H9 (cell line): Measurements from ENCODE around the gene SPRR2B. TPM values are rescaled to one million over a fixed set of nuclear protein-coding genes. Genes with fewer than 3 reads are reported as not detected.

Source experiments
- DNase-seq: peaks from one replicate; pipeline ENCODE4 v3.0.0-alpha.2; 2017
- H2AFZ ChIP-seq: one replicate; pipeline ENCODE4 v1.6.1; 2013; ENCODE audit warnings: mild to moderate bottlenecking, low read length, control low read depth, moderate library complexity
- H2AK5ac ChIP-seq: 2 replicates; pipeline ENCODE4 v1.6.1; 2013; ENCODE audit warnings: low read length, control low read depth, mixed read lengths; ENCODE audit not compliant: insufficient read length
- H2BK120ac ChIP-seq: one replicate; pipeline ENCODE4 v1.6.1; 2013; ENCODE audit warnings: low read depth, mild to moderate bottlenecking, low read length, control low read depth, inconsistent platforms; ENCODE audit not compliant: poor library complexity, severe bottlenecking
- H2BK12ac ChIP-seq: 2 replicates; pipeline ENCODE4 v1.6.1; 2013; ENCODE audit warnings: low read length, control low read depth, mixed read lengths, low read depth; ENCODE audit not compliant: insufficient read length
- H2BK15ac ChIP-seq: 2 replicates; pipeline ENCODE4 v1.6.1; 2013; ENCODE audit warnings: low read depth, low read length, control low read depth
- H2BK20ac ChIP-seq: one replicate; pipeline ENCODE4 v1.6.1; 2013; ENCODE audit warnings: low read depth, mild to moderate bottlenecking, low read length, control low read depth, inconsistent platforms; ENCODE audit not compliant: poor library complexity, severe bottlenecking
- H2BK5ac ChIP-seq: 2 replicates; pipeline ENCODE4 v1.6.1; 2013; ENCODE audit warnings: low read length, control low read depth, mixed read lengths; ENCODE audit not compliant: insufficient read length
- H3K14ac ChIP-seq: 2 replicates; pipeline ENCODE4 v1.6.1; 2013; ENCODE audit warnings: low read length, control low read depth; ENCODE audit not compliant: insufficient read depth
- H3K18ac ChIP-seq: 2 replicates; pipeline ENCODE4 v1.6.1; 2013; ENCODE audit warnings: low read depth, mild to moderate bottlenecking, mixed read lengths, low read length, control low read depth; ENCODE audit not compliant: insufficient read length
- H3K23ac ChIP-seq: 2 replicates; pipeline ENCODE4 v1.6.1; 2013; ENCODE audit warnings: low read length, control low read depth, mixed read lengths, low read depth; ENCODE audit not compliant: insufficient read length
- H3K23me2 ChIP-seq: 2 replicates; pipeline ENCODE4 v1.6.1; 2013; ENCODE audit warnings: low read depth, mild to moderate bottlenecking, mixed read lengths, low read length, control low read depth; ENCODE audit not compliant: insufficient read length, poor library complexity, severe bottlenecking
- H3K27ac ChIP-seq: 2 replicates; pipeline ENCODE4 v1.5.1; 2013; ENCODE audit warnings: low read length, control low read depth, mixed read lengths, low read depth; ENCODE audit not compliant: insufficient read length
- H3K27me3 ChIP-seq: 2 replicates; pipeline ENCODE4 v1.6.1; 2013; ENCODE audit warnings: low read length, control low read depth, inconsistent platforms; ENCODE audit not compliant: insufficient read depth
- H3K4ac ChIP-seq: 2 replicates; pipeline ENCODE4 v1.6.1; 2013; ENCODE audit warnings: low read depth, mild to moderate bottlenecking, control low read depth, inconsistent platforms, low read length, moderate library complexity
- H3K4me1 ChIP-seq: 2 replicates; pipeline ENCODE4 v1.6.1; 2013; ENCODE audit warnings: low read length, control low read depth, inconsistent platforms; ENCODE audit not compliant: insufficient read depth
- H3K4me2 ChIP-seq: 2 replicates; pipeline ENCODE4 v1.6.1; 2013; ENCODE audit warnings: low read length, control low read depth, mixed read lengths; ENCODE audit not compliant: insufficient read length, insufficient read depth
- H3K56ac ChIP-seq: 2 replicates; pipeline ENCODE4 v1.6.1; 2013; ENCODE audit warnings: low read depth, mild to moderate bottlenecking, mixed read lengths, low read length, control low read depth; ENCODE audit not compliant: insufficient read length
- H3K79me1 ChIP-seq: 2 replicates; pipeline ENCODE4 v1.6.1; 2013; ENCODE audit warnings: low read depth, mild to moderate bottlenecking, moderate library complexity, low read length, control low read depth, inconsistent platforms; ENCODE audit not compliant: insufficient read depth, poor library complexity, severe bottlenecking
- H3K79me2 ChIP-seq: 2 replicates; pipeline ENCODE4 v1.6.1; 2013; ENCODE audit warnings: low read length, control low read depth, inconsistent platforms; ENCODE audit not compliant: insufficient read depth
- H3K9ac ChIP-seq: 2 replicates; pipeline ENCODE4 v1.6.1; 2013; ENCODE audit warnings: low read length, control low read depth, mixed read lengths; ENCODE audit not compliant: insufficient read length; ENCODE audit errors: extremely low read depth
- H3K9me3 ChIP-seq: one replicate; pipeline ENCODE4 v1.6.1; 2013; ENCODE audit warnings: low read depth, low read length, inconsistent platforms; ENCODE audit not compliant: control insufficient read depth
- H3T11ph ChIP-seq: one replicate; pipeline ENCODE4 v1.6.1; 2013; ENCODE audit warnings: mild to moderate bottlenecking, low read length, control low read depth, inconsistent platforms
- H4K20me1 ChIP-seq: one replicate; pipeline ENCODE4 v1.6.1; 2013; ENCODE audit not compliant: control insufficient read depth, insufficient read length, insufficient read depth
- H4K5ac ChIP-seq: 2 replicates; pipeline ENCODE4 v1.6.1; 2013; ENCODE audit warnings: low read depth, mild to moderate bottlenecking, mixed read lengths, low read length, control low read depth; ENCODE audit not compliant: insufficient read length
- H4K8ac ChIP-seq: replicated peaks from 2 replicates; pipeline ENCODE4 v1.6.1; 2013; ENCODE audit warnings: low read length, control low read depth, mixed read lengths, low read depth; ENCODE audit not compliant: insufficient read length
- H4K91ac ChIP-seq: 2 replicates; pipeline ENCODE4 v1.6.1; 2013; ENCODE audit warnings: low read depth, mild to moderate bottlenecking, moderate library complexity, mixed read lengths, low read length, control low read depth; ENCODE audit not compliant: insufficient read length
- H3K27ac Mint-ChIP-seq, 3 experiments: 2 replicates in 2 of 3; 3 replicates in 1 of 3; pipeline ENCODE4 v1.8.0; 2020 to 2021; ENCODE audit warnings: mixed read lengths in 3 of 3, mild to moderate bottlenecking in 1 of 3, moderate library complexity in 1 of 3
- H3K27me3 Mint-ChIP-seq: 2 replicates; pipeline ENCODE4 v1.8.0; 2021; ENCODE audit warnings: low read depth, mild to moderate bottlenecking, moderate library complexity, mixed read lengths
- H3K36me3 Mint-ChIP-seq, 3 experiments: 2 replicates in 2 of 3; 3 replicates in 1 of 3; pipeline ENCODE4 v1.8.0; 2020 to 2021; ENCODE audit warnings: low read depth in 3 of 3, mixed read lengths in 3 of 3; ENCODE audit not compliant: insufficient read depth in 1 of 3
- H3K4me1 Mint-ChIP-seq, 2 experiments: 2 replicates each; pipeline ENCODE4 v1.8.0; 2020; ENCODE audit warnings: mixed read lengths in 2 of 2
- H3K4me3 Mint-ChIP-seq, 2 experiments: 2 replicates in 1 of 2; 3 replicates in 1 of 2; pipeline ENCODE4 v1.8.0; 2020 to 2021; ENCODE audit warnings: mild to moderate bottlenecking in 2 of 2, mixed read lengths in 2 of 2, moderate library complexity in 1 of 2
- H3K9me3 Mint-ChIP-seq, 2 experiments: 2 replicates in 1 of 2; 3 replicates in 1 of 2; pipeline ENCODE4 v1.8.0; 2020; ENCODE audit warnings: mild to moderate bottlenecking in 2 of 2, mixed read lengths in 2 of 2, moderate library complexity in 1 of 2
- CTCF ChIP-seq: fragments of 200-600 bp; sonication (generic); conservative IDR thresholded peaks from 3 replicates; pipeline ENCODE4 v1.8.0; 2021; ENCODE audit warnings: antibody characterized with exemption, mild to moderate bottlenecking
- WGBS: extraction: QIAGEN DNeasy Blood & Tissue Kit; methylation state at CpG from one replicate; pipeline ENCODE4 v1.1.7; 2013; ENCODE audit warnings: missing lambda C conversion rate, low lambda C conversion rate, mixed read lengths; ENCODE audit not compliant: insufficient read length; ENCODE audit errors: extremely low coverage; 5-methylcytosine and 5-hydroxymethylcytosine counted together
- total RNA-seq: library from RNA; stranded (reverse); gene quantifications from 2 replicates; pipeline ENCODE4 v1.2.1, GENCODE V29; 2021

Gene SPRR2B
- total RNA-seq, 1 experiment from 2014 or later = not detected

GRCh38 chr1:153099461-153100045 lies 28.1 kb upstream of the SPRR2B start:
- no peak for DNase-seq
- H2BK5ac ChIP-seq = no peak overlapping the region
- no peak for TF ChIP-seq CTCF
- no peaks in the 10 kb centered on the region; the same call in 1 of the 2 replicates for H3K27me3 Mint-ChIP-seq
- H3T11ph ChIP-seq = no peak overlapping the region
- H3K79me2 ChIP-seq = no peaks in the 10 kb centered on the region
- no peaks in the 10 kb centered on the region for H3K79me1 ChIP-seq
- H2BK12ac ChIP-seq = no peak overlapping the region
- H2AFZ ChIP-seq = no peak overlapping the region
- WGBS = no CpG with 5 or more reads among the region's 9 CpGs
- peaks cover 0 to 5% of the 10 kb centered on the region in 2 experiments; a peak in 2 of 5 replicates for H3K9me3 Mint-ChIP-seq
- no peak overlapping the region for H2AK5ac ChIP-seq
- H3K14ac ChIP-seq = no peak overlapping the region
- 0 out of 7 replicates have a peak, but pooled peaks cover 0 to 1% (median 0%) of the 10 kb centered on the region in 3 experiments for H3K36me3 Mint-ChIP-seq
- H3K4me1 ChIP-seq = no peaks in the 10 kb centered on the region
- H3K27ac ChIP-seq = no peak overlapping the region
- no peaks in the 10 kb centered on the region for H3K23me2 ChIP-seq
- H2BK120ac ChIP-seq = no peak overlapping the region
- H3K4ac ChIP-seq = no peak overlapping the region
- H4K8ac ChIP-seq = no peak overlapping the region
- no peaks in the 10 kb centered on the region for H3K27me3 ChIP-seq
- no peaks in the 10 kb centered on the region for H3K9me3 ChIP-seq
- no peak overlapping the region for H3K56ac ChIP-seq
- no peak overlapping the region for H2BK20ac ChIP-seq
- no peak overlapping the region for H2BK15ac ChIP-seq
- H4K91ac ChIP-seq = no peak overlapping the region
- H4K5ac ChIP-seq = no peak overlapping the region
- no peak overlapping the region for H3K23ac ChIP-seq
- H3K4me2 ChIP-seq = no peak overlapping the region
- no peak overlapping the region for H3K9ac ChIP-seq
- no peaks in the 10 kb centered on the region for H3K4me1 Mint-ChIP-seq
- no peak overlapping the region for H3K18ac ChIP-seq
- no peaks in the 10 kb centered on the region for H4K20me1 ChIP-seq
- H3K27ac Mint-ChIP-seq = no peak overlapping the region
- no peak overlapping the region for H3K4me3 Mint-ChIP-seq
